NCI-H2196 (cell line): ENCODE data around the gene ITGAX.
"Not testable (repeated sequence)": the region's sequence is repeated elsewhere in the genome, so short reads cannot be mapped to it uniquely, and the experiment has no call there.

Source experiments
- DNase-seq: peaks from one replicate; lab custom pipeline; 2025; ENCODE audit not compliant: unreplicated experiment; lab: John Stamatoyannopoulos, UW

Gene ITGAX

DNA sequence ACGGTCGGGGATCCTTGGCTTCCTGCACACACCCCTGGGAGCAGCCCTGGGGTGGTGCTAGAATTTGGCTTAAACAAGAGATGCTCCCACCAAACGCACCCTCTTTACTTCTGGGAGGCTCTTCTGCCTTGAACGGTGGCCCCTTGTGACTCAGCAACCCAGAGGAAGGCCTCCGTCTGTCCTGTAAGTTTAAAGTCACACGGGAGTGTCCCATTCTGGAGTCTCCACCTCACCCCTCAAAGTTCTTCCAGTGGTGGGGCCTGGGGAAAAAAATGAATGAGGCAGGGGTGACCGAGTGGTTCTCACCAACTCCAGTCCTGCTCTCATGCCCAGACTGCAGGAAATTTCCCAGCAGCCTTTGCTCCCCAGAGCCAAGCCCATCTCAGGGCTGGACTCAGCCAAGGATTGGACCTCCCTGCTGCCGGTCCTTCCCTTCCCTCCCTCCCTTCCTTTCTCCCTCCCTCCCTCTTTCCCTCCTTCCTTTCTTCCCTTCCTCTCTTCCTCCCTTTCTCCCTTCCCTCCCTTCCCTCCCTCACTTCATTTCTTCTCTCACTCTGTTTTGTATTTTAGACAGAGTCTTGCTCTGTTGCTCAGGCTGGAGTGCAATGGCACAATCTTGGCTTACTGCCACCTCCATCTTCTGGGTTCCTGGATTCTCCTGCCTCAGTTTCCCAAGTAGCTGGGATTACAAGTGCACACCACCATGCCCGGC lies 49.5 kb downstream of the ITGAX start:
- no peak for DNase-seq

DNA sequence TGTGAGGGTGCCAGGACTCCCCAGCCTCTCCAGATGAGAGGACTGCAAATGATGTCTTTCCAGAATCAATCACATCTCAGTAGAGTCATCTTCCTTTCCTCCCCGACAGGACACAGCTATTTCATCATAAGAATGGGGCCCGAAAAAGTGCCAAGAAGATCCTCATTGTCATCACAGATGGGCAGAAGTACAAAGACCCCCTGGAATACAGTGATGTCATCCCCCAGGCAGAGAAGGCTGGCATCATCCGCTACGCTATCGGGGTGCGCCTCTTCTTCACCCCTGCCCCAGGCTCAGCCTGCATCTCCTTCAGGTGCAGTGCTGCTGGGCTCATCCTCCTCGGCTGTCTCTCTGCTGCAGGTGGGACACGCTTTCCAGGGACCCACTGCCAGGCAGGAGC lies 52.4 kb downstream of the ITGAX start:
- no peak for DNase-seq

DNA sequence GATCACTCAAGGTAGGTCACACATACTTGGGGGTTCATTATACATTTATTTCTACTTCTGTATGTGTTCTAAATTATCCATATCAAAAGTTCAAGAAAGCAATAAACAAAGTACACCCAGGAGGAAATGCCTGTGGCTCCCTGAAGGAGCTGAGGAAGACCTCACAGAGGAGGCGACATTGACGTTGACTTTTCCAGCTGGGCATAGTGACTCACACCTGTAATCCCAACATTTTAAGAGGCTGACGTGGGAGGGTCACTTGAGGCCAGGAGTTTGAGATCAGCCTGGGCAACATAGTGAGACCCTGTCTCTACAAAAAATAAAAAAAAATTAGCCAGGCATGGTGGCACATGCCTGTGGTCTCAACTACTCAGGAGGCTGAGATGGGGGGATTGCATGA lies 54.5 kb downstream of the ITGAX start:
- DNase-seq, result no peak

DNA sequence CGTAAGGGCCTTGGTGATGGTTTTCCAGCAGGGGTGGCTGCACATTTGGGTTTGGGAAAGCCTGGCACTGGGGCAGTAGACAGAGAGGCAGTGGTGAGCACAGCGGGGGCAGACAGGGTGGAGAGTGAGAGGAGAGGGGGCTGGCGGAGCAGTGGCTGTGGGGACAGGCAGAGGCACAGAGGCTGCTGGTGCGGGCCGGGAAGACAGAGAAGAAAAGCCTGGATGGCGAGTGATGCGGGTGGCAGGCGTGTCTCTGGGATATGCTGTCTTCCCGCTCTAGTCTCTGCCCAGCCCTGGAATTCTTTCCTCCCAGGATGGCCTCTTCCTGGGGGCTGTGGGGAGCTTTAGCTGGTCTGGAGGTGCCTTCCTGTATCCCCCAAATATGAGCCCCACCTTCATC lies 55.1 kb downstream of the ITGAX start:
- no peak for DNase-seq

DNA sequence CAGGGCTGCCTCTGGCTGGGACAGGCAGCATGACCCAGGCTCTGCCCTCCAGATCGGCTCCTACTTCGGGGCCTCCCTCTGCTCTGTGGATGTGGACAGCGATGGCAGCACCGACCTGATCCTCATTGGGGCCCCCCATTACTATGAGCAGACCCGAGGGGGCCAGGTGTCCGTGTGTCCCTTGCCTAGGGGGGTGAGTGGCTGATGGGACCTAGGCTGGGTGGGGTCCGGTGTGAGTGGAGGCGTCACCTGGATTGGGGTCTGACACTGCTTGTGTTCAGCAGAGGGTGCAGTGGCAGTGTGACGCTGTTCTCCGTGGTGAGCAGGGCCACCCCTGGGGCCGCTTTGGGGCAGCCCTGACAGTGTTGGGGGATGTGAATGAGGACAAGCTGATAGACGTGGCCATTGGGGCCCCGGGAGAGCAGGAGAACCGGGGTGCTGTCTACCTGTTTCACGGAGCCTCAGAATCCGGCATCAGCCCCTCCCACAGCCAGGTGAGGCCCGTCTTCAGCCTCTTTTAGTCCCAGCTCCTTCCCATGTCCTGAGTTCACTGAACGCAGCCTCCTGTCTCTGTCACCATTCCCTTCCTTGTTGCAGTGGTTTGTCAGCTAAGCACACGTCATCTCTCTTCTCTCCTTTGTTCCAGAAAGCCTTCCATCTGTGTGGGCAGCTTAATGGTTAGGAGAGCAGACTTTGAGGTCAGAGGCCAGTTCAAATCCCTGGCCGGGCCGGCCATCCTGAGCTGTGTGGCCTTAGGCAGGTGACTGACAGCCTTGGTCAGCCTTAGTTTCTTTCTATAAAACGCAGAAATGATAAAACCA lies 56.3 kb downstream of the ITGAX start:
- no peak for DNase-seq

DNA sequence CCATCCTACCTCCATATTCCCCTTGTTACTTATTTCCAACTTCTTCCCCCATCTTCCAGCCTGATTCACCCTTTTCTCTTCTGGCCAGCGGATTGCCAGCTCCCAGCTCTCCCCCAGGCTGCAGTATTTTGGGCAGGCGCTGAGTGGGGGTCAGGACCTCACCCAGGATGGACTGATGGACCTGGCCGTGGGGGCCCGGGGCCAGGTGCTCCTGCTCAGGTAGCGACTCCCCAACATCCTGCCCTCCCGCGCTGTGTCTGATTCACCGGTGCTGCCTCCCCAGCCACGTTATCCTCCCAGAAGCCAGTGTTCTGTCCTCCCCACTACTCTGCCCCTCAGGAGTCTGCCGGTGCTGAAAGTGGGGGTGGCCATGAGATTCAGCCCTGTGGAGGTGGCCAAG lies 57.8 kb downstream of the ITGAX start:
- DNase-seq, result no peak

DNA sequence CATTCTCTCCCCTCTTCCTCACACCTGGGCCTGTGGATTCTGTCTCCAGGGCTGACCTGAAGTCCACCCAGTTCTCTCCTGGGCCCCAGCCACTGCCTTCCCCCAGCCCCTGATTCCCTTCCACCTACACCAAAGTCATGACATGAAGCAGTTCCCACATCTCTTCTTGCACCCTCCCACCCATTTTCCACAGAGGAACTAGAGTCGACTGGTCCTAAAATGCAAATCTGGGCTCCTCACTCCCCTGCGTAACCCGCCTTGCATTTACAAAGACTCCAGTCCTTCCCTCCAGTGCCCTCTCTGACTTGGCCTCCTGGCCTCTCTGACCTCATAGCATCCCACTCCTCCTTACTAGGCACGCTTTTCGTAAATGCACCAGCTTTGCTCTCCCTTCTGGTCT lies 58.4 kb downstream of the ITGAX start:
- no peak for DNase-seq

DNA sequence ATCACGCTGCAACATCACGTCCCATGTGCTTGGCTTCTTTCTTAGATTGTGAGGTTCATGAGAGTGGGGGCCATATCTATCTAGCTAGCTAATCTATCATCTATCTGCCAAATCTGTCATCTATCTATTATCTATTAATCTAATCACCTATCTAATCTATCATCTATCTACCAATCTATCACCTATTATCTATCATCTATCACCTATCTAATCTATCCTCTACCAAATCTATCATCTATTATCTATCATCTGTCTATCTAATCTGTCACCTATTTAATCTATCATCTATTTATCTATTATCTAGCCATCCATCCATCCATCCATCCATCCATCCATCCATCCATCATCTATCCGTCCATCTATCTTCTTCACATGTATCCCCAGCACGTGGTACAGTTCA lies 59.0 kb downstream of the ITGAX start:
- no peak for DNase-seq

DNA sequence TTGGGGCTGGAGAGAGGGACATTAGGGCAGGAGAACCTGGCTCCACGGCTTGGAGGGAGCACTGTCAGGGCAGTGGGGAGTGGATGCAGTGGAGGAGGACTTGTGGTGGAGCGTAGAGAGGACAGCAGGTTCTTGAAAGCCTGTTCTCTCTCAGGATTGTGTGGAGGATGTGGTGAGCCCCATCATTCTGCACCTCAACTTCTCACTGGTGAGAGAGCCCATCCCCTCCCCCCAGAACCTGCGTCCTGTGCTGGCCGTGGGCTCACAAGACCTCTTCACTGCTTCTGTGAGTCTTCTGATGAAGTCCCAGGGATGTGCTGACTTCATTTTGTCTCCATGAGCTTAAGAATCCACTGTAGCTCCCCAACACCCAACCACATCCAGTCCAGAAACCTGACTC lies 59.7 kb downstream of the ITGAX start:
- DNase-seq, result no peak

DNA sequence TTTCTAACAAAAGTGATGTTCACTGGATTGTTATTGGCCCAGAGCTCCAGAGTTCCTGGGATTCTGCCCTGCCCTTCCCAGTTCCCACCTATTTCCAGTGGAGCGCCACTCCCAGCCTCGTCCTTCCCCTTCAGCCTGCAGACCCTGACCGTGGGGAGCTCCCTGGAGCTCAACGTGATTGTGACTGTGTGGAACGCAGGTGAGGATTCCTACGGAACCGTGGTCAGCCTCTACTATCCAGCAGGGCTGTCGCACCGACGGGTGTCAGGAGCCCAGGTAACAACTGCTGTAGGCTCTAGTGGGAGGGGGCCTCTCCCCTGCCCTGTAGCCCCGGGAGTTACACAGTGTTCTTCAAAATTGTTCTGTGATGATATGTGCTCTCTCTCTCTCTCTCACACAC lies 61.4 kb downstream of the ITGAX start:
- no peak for DNase-seq

DNA sequence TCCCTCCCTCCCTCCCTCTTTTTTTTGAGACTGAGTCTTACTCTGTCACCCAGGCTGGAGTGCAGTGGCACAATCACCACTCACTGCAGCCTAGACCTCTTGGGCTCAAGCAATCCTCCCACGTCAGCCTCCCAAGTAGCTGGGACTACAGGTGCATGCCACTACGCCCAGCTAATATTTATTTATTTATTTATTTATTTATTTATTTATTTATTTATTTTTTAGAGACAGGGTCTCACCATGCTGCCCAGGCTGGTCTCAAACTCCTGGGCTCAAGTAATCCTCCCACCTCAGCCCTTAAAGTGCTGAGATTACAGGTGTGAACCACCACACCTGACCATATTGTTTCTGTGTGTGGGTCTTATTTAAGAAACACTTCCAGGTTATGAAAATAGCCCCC lies 62.1 kb downstream of the ITGAX start:
- not testable (repeated sequence) for DNase-seq

DNA sequence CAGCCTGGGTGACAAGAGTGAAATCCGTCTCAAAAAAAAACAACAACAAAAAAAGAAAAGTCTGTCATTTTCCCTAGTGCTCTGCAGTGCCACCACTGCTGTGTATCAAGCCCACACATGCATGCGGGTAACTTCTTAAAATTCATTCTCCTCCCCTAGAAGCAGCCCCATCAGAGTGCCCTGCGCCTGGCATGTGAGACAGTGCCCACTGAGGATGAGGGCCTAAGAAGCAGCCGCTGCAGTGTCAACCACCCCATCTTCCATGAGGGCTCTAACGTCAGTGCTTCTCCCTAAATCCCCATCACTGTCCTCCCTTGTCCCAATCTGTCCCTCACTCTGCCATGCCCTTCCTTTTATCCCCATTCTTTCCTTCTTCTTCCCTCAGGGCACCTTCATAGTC lies 62.9 kb downstream of the ITGAX start:
- no peak for DNase-seq

DNA sequence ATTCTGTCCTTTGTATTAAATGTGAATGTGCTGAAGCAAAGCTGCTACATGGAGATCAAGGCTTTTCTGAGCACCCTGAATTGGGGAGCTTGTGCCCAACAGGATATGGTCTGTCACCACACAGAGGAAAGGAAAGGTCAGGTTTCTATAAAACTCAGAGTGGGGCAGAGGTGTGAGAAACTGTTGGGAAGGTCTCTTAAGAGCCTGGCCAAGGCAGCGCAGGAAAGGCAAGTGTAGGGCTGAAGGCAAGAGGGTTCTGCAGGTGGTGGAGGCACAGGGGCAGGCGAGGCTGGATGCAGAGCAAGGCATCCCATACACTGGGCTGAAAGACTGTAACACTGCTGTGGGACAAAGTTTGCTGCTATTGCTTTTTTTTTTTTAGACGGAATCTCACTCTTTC lies 65.1 kb downstream of the ITGAX start:
- no peak for DNase-seq

DNA sequence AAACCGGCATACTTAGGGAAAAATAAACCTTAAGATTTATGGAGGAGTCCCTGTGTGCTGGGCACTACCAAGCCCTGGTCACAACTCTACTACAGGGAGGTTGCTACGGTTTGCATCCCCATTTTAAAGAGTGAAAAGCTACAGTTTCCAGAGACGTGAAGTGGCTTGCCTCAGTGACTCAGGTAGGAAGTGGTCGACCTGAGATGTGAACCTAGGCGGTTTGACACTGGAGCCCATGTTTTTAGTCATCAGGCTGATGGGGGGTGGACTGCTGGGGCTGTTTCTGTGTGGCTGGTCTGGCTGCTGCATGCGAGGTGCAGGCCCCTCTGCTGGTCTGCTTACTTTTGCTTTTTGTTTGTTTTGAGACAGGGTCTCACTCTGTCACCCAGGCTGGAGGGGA lies 66.6 kb downstream of the ITGAX start:
- no peak for DNase-seq

DNA sequence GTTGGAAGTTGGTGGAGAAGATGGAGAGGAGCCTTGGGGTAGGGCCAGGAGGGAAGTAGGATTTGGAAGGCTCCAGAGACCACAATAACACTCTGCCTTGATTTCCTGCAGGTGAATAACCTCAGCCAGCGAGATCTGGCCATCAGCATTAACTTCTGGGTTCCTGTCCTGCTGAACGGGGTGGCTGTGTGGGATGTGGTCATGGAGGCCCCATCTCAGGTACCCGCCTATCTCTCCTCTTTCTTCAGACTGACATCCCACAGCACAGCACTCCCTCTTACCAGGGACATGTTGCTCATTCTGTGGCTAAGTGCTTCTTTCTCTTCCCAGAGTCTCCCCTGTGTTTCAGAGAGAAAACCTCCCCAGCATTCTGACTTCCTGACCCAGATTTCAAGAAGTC lies 68.3 kb downstream of the ITGAX start:
- no peak for DNase-seq

DNA sequence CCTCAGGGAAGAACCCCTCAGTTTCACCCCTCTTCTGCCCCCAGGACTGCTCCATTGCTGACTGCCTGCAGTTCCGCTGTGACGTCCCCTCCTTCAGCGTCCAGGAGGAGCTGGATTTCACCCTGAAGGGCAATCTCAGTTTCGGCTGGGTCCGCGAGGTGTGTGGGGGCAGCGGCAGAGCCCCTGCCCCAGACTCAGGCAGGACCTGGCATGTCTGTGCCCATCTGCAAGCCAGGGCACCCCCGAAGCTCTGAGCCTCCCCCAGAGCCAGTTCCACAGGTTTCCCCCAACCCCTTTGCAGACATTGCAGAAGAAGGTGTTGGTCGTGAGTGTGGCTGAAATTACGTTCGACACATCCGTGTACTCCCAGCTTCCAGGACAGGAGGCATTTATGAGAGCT lies 68.8 kb downstream of the ITGAX start:
- DNase-seq, result no peak

DNA sequence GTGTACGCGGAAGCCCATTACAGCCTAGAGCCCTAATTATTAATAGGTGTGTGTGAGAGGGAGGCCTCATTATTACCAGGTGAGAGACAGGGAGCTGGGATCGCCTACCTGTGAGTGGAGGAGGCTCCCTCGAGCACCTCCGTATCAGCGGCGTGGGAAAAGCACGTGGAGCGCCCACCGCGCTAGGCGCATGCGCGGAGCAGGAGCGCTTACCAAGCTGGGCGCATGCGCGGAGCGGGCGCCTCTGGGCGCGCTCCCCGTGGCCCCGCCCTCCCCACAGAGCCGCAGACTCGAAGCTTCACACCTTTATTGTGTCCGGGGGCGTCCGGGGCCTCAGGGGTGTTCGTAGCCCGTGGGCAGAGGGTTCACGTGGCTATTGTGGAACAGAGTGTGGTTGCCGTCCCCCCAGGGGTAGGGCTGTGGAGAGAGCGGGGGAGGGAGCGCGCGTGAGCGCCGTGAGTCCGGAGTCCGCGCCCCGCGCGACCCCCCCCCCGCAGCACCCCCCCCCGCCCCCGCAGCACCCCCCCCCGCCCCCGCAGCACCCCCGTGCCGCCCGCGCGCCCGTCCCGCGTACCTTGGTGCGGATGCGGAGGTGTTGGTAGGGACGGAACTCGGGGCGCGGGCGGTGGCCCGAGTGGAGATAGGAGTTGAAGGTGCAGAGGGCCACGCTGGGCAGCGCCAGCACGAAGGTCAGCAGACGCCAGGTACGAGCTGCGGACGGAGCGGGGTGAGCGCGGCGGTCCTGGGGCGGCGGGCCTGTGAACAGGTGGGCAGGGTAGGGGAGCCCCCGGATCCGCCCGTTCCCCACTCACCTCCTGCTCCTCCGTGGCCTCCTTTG lies 72.7 kb downstream of the ITGAX start:
- DNase-seq, result no peak

DNA sequence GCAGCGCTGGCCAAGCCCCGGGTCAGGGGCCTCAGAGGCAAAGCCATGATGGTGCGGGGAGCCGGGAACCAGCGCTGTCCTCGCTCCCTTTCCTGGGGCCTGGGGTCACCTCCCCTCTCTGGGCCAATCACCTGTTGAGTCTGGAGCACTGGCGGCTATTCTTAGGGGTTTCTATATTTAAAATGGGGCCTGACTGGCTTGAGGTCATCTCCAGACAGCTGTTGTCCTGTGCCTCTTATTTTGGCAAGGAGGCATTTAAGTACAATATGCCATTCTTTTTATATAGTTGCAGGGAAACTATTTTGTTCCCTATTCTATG lies 73.3 kb downstream of the ITGAX start, which contains the start of gene COX6A2:
TSS of gene COX6A2 (minus strand) at position 82 of the 319 bp plus-strand sequence. CDS start at position 47, 35 bp downstream.
- DNase-seq, result no peak

DNA sequence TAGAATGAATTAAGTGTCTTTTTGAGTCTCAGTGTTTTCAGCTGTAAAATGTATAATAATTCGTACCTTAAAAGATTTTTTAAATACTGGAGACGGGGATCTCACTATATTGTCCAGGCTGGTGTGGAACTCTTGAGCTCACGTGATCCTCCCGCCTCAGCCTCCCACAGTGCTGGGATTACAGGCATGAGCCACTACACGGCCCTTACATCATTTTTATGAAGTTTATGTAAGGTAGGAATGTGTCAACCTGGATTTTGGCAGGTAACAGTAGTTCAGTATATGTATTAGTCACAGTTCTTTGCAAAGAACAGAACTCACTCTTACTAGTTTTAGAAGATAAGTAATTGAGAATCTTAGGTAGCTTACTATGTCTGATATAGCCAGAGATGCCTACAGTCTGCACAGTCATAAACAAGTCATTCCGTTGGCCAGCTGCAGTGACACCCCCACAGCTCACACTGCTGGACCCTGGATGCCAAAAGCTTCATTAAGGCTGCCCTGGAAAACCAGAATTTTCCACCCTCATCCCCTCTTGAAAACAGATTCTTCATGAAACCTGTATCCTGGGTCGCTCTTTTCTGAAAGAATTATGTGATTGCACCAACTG lies 73.8 kb downstream of the ITGAX start:
- DNase-seq, result no peak

DNA sequence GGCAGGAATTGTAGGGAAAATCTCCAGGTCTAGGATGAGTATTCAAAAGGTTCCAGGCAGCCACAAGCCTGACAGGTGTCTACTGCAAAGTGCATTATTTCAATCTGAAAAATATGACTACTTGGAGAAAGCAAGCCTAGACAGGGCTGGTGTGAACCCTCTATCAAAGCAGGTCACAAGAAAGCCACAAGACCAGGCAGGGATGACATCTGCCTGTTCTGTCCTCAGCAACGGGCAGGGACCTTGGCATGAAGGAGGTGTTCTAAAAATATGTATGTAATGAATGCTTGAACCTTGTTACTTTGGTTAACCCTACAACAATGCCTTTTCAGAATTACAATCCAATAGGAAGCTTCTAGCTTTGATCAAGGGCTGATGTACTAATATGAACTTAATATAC lies 74.3 kb downstream of the ITGAX start:
- no peak for DNase-seq

DNA sequence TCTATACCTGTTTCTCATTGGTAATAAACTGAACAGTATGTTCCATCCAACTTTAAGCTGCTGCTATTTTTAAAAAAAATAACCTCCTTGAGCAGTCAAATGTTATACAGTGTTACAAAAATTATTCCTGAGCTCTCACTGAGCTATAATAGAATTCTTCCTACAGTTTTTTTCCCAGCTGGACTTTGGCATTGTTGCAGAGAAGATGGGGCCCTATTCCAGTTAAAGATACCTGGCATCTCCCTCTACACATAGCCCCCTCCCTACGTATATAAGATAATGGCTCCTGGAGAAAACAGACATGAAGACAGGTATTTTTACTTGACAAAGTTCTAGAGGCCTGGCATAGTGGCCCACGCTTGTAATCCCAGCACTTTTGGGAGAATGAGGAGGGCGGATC lies 74.8 kb downstream of the ITGAX start:
- DNase-seq, result no peak
